ENCODE results near the gene CD40. TPM values are rescaled to one million over a fixed set of nuclear protein-coding genes. Genes with fewer than 3 reads are reported as not detected.

Gene CD40
- total and polyA plus RNA-seq, 2 of the 8 experiments (the other 6 are each of a cell fraction or from before 2014, with no cell fraction given) = 14.5 to 18.8 TPM

- H3K14ac ChIP-seq (ENCODE audit: insufficient read length) = no peak overlapping the region
- H2BK15ac ChIP-seq (ENCODE audit: low read length) = no peak overlapping the region
- no peaks in the 10 kb centered on the region for H3K36me3 ChIP-seq (ENCODE audit: control insufficient read depth in 2 of 4, insufficient read depth in 4 of 4, low read length in 3 of 4)
- H2AFZ ChIP-seq (ENCODE audit: low read length) = 0 out of 2 replicates have a peak overlapping the region, but pooled peaks have one; percentile 18
- H3K27ac ChIP-seq (ENCODE audit: low read depth, low read length) = no peak overlapping the region
- H2BK12ac ChIP-seq (ENCODE audit: low read depth, low read length) = no peak overlapping the region
- FAIRE-seq (no peak), DNase-seq (ENCODE audit: low read depth in 1 of 2, low spot score in 2 of 2) (peak in 1 of 2 experiments; percentile 82)
- no peaks in the 10 kb centered on the region for H3K27me3 ChIP-seq (replicated peaks in 1 of 4; ENCODE audit: control insufficient read depth in 3 of 4, extremely low read depth in 1 of 4, insufficient read depth in 3 of 4, low read length in 3 of 4)
- ChIA-PET CTCF (ENCODE audit: partially characterized antibody) (interaction anchor here (0.6 to 21.6 kb wide), 25 partner anchors 8 to 236 kb away, joined by 3 to 233 read pairs (median 4); no protein-coding TSS in a partner anchor), POLR2A (ENCODE audit: partially characterized antibody) (interaction anchor here (1.0 to 1.1 kb wide), 2 partner anchors 8 to 12 kb away, joined by 3 to 4 read pairs; no protein-coding TSS in a partner anchor)
- no peaks in the 10 kb centered on the region for H3K9me3 ChIP-seq (ENCODE audit: insufficient read depth in 2 of 2, low read depth in 1 of 2, low read length in 1 of 2)
- H3K56ac ChIP-seq (replicated peaks; ENCODE audit: insufficient read length, low read depth, low read length) = no peak overlapping the region
- H3K9ac ChIP-seq (replicated peaks in 1 of 4; ENCODE audit: extremely low read depth in 1 of 4, low read depth in 3 of 4, low read length in 3 of 4) = no peak overlapping the region
- H2AK5ac ChIP-seq (ENCODE audit: low read depth, low read length) = no peak overlapping the region
- no peak overlapping the region; the same call in 1 of the 2 replicates for H3K18ac ChIP-seq (ENCODE audit: extremely low read depth, low read length)
- H3K79me2 ChIP-seq (ENCODE audit: control insufficient read depth in 1 of 2, insufficient read depth in 2 of 2, low read length in 2 of 2) = no peaks in the 10 kb centered on the region
- 65% methylated on average over 7 of the region's 7 CpGs; no CpG with 5 or more reads in 1 of the 2 experiments for WGBS, 2 experiments (ENCODE audit: extremely low coverage in 1 of 2, insufficient coverage in 1 of 2, insufficient read length in 1 of 2, insufficient replicate concordance in 2 of 2, low coverage in 1 of 2, low lambda C conversion rate in 2 of 2, missing lambda C conversion rate in 1 of 2)
- H3K4me3 ChIP-seq (ENCODE audit: extremely low read depth in 1 of 4, insufficient read depth in 2 of 4, low read depth in 3 of 4, low read length in 4 of 4) = no peak overlapping the region
- no peak overlapping the region for H2BK20ac ChIP-seq (ENCODE audit: low read length)
- H4K5ac ChIP-seq (ENCODE audit: insufficient read length, low read depth, low read length) = no peak overlapping the region
- H2BK120ac ChIP-seq (replicated peaks; ENCODE audit: low read depth, low read length) = no peak overlapping the region
- H4K91ac ChIP-seq (replicated peaks; ENCODE audit: insufficient read length, low read length) = no peak overlapping the region
- no peaks in the 10 kb centered on the region for H3K23me2 ChIP-seq (ENCODE audit: low read depth, low read length)
- H3K79me1 ChIP-seq (ENCODE audit: low read depth, low read length) = no peaks in the 10 kb centered on the region
- H4K20me1 ChIP-seq (replicated peaks in 1 of 2; ENCODE audit: control insufficient read depth in 1 of 2, insufficient read depth in 2 of 2, low read length in 2 of 2) = no peaks in the 10 kb centered on the region
- H3K4me1 ChIP-seq (replicated peaks in 1 of 4; ENCODE audit: control insufficient read depth in 3 of 4, insufficient read depth in 4 of 4, low read length in 3 of 4) = peaks cover 0 to 5% (median 0%) of the 10 kb centered on the region in 4 experiments; a peak in 2 of 7 replicates
- no peak overlapping the region for H3K4ac ChIP-seq (replicated peaks; ENCODE audit: insufficient read length, low read depth, low read length)
- H3K4me2 ChIP-seq (ENCODE audit: insufficient read depth in 1 of 2, low read depth in 2 of 2, low read length in 2 of 2) = no peak overlapping the region
- H2BK5ac ChIP-seq (ENCODE audit: low read depth, low read length) = no peak overlapping the region
- H3K23ac ChIP-seq (ENCODE audit: insufficient read length) = no peak overlapping the region
- H4K8ac ChIP-seq (ENCODE audit: extremely low read depth, insufficient read depth, low read length) = peak overlapping the region; percentile 74; the same call in 1 of the 2 replicates
- TF ChIP-seq BRCA1 (IDR thresholded peaks at IDR 0.05; ENCODE audit: low read depth, low read length) (no peak), SIX5 (IDR thresholded peaks at IDR 0.05; ENCODE audit: low read depth, low read length) (no peak), TBP (IDR thresholded peaks at IDR 0.05; ENCODE audit: low read depth, low read length) (no peak), CBX8 (IDR thresholded peaks at IDR 0.05; ENCODE audit: borderline replicate concordance, low read depth, low read length) (no peak), RFX5 (IDR thresholded peaks at IDR 0.05; ENCODE audit: borderline replicate concordance, low read depth, low read length) (no peak), POU5F1 (IDR thresholded peaks at IDR 0.05; ENCODE audit: low read depth, low read length) (no peak), SAP30 (IDR thresholded peaks at IDR 0.05; ENCODE audit: insufficient read depth, insufficient replicate concordance, low read length) (no peak), HDAC6 (IDR thresholded peaks at IDR 0.05; ENCODE audit: low read depth, low read length) (no peak), RAD21 (IDR thresholded peaks at IDR 0.05 in 1 of 2, conservative IDR thresholded peaks at IDR 0.05 in 1 of 2; ENCODE audit: low read depth in 2 of 2, low read length in 2 of 2) (peak; percentile 28 to 52; a peak in 3 of 4 replicates), SP4 (IDR thresholded peaks at IDR 0.05; ENCODE audit: low read length) (no peak), CHD1 (IDR thresholded peaks at IDR 0.05; ENCODE audit: low read depth, low read length) (no peak), FOSL1 (IDR thresholded peaks at IDR 0.05; ENCODE audit: insufficient read depth, low read depth, low read length) (no peak), SP2 (IDR thresholded peaks at IDR 0.05; ENCODE audit: low read length) (no peak), SIRT6 (IDR thresholded peaks at IDR 0.05; ENCODE audit: low read length) (no peak)
Measured at GRCh38 chr20:46151936-46152335, 33.8 kb downstream of the CD40 start.

All from H1 (cell line).